HL-60 (cell line): Measurements from ENCODE around the gene DDAH2.

Experiments used
- DNase-seq, 2 experiments: peaks; one replicate each; pipeline ENCODE4 v3.0.0-alpha.2; 2010 to 2020; ENCODE audit warnings: low read depth in 1 of 2, low spot score in 1 of 2
- H3K27ac ChIP-seq: fragments of 250-450 bp; sonication (Bioruptor Pico); replicated peaks from 2 replicates; pipeline ENCODE4 v1.5.1; 2020; ENCODE audit warnings: mild to moderate bottlenecking, moderate library complexity
- H3K27me3 ChIP-seq: fragments of 250-450 bp; sonication (Bioruptor Pico); 2 replicates; pipeline ENCODE4 v1.5.1; 2021; ENCODE audit warnings: mild to moderate bottlenecking, moderate library complexity; ENCODE audit not compliant: insufficient read depth, poor library complexity, severe bottlenecking
- H3K4me3 ChIP-seq: replicated peaks from 2 replicates; pipeline ENCODE4 v1.5.1; 2011; ENCODE audit warnings: mild to moderate bottlenecking, control low read depth, low read length; ENCODE audit not compliant: insufficient read depth
- GABPA ChIP-seq: IDR thresholded peaks from 2 replicates; pipeline ENCODE4 v1.6.1; 2012; ENCODE audit warnings: low read depth
- POLR2AphosphoS5 ChIP-seq: IDR thresholded peaks from 2 replicates; pipeline ENCODE4 v1.6.1; 2012; ENCODE audit warnings: low read depth
- SPI1 ChIP-seq: IDR thresholded peaks from 2 replicates; pipeline ENCODE4 v1.6.1; 2012; ENCODE audit warnings: low read depth, mild to moderate bottlenecking, borderline replicate concordance
- TF ChIP-seq, protein P1 (sequence below): IDR thresholded peaks from one replicate; pipeline ENCODE4 v1.5.1; 2011; ENCODE audit warnings: low read length, control low read depth, inconsistent platforms; ENCODE audit not compliant: insufficient read depth
- TF ChIP-seq, protein P2 (sequence below): IDR thresholded peaks from 2 replicates; pipeline ENCODE4 v1.6.1; 2012; ENCODE audit warnings: low read depth; ENCODE audit not compliant: insufficient replicate concordance

DDAH2 gene

DNA sequence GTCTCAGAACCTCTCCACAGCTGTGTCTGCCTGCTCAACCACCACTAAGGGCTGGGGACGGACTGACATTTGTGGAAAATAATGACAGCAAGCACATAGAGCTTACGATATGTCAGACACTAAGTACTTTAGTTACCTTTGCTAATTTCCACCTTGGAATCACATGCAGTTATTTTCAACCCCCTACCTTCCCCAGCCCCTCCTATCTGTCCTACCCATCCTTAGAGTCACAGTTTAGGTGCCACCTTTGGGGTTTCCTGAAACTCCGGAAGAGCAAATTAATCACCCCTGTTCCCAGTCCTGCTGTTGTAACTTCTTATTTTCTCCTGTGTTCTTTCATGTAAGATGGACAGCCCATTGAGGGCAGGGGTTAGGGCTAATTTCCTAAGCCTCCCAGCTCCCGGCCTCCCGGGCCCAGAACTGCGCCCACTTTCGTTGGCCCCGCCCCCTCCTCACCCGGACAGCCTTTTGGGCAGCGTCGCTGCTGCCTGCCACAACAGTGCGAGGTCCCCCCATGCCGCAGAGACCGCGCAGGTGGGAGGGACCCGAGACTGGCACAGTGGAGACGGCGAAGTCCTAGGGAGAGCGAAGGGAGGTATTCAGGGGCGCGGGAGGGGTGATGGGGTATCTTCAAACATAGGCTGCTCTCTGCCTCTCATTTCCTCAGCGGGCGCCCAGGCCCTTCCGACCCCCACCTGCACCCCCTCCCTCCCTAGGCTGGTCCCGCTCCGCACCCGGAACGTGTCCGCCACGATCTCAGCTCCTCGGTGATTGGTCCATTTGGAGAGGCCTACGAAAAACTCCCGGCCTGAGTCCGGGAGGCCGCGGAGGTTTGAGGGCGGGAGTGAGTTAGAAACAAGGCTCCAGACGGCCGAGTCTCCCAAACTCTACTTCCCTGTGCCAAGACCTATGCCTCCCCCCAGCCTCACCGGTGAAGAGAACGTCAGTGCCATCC, 1.1 kb downstream of the DDAH2 start:
- DNase-seq: peak; percentile 81 to 92
- no peaks in the 10 kb centered on the region for H3K27me3 ChIP-seq
- TF ChIP-seq SPI1: no peak; the same call in 1 of the 2 replicates
- TF ChIP-seq, protein P1, sequence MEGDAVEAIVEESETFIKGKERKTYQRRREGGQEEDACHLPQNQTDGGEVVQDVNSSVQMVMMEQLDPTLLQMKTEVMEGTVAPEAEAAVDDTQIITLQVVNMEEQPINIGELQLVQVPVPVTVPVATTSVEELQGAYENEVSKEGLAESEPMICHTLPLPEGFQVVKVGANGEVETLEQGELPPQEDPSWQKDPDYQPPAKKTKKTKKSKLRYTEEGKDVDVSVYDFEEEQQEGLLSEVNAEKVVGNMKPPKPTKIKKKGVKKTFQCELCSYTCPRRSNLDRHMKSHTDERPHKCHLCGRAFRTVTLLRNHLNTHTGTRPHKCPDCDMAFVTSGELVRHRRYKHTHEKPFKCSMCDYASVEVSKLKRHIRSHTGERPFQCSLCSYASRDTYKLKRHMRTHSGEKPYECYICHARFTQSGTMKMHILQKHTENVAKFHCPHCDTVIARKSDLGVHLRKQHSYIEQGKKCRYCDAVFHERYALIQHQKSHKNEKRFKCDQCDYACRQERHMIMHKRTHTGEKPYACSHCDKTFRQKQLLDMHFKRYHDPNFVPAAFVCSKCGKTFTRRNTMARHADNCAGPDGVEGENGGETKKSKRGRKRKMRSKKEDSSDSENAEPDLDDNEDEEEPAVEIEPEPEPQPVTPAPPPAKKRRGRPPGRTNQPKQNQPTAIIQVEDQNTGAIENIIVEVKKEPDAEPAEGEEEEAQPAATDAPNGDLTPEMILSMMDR: no peak
- TF ChIP-seq POLR2AphosphoS5: no peak
- TF ChIP-seq GABPA: no peak
- TF ChIP-seq, protein P2, sequence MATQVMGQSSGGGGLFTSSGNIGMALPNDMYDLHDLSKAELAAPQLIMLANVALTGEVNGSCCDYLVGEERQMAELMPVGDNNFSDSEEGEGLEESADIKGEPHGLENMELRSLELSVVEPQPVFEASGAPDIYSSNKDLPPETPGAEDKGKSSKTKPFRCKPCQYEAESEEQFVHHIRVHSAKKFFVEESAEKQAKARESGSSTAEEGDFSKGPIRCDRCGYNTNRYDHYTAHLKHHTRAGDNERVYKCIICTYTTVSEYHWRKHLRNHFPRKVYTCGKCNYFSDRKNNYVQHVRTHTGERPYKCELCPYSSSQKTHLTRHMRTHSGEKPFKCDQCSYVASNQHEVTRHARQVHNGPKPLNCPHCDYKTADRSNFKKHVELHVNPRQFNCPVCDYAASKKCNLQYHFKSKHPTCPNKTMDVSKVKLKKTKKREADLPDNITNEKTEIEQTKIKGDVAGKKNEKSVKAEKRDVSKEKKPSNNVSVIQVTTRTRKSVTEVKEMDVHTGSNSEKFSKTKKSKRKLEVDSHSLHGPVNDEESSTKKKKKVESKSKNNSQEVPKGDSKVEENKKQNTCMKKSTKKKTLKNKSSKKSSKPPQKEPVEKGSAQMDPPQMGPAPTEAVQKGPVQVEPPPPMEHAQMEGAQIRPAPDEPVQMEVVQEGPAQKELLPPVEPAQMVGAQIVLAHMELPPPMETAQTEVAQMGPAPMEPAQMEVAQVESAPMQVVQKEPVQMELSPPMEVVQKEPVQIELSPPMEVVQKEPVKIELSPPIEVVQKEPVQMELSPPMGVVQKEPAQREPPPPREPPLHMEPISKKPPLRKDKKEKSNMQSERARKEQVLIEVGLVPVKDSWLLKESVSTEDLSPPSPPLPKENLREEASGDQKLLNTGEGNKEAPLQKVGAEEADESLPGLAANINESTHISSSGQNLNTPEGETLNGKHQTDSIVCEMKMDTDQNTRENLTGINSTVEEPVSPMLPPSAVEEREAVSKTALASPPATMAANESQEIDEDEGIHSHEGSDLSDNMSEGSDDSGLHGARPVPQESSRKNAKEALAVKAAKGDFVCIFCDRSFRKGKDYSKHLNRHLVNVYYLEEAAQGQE: no peak
- H3K27ac ChIP-seq: peak overlapping the region; percentile 66
- H3K4me3 ChIP-seq: no peak overlapping the region

DNA sequence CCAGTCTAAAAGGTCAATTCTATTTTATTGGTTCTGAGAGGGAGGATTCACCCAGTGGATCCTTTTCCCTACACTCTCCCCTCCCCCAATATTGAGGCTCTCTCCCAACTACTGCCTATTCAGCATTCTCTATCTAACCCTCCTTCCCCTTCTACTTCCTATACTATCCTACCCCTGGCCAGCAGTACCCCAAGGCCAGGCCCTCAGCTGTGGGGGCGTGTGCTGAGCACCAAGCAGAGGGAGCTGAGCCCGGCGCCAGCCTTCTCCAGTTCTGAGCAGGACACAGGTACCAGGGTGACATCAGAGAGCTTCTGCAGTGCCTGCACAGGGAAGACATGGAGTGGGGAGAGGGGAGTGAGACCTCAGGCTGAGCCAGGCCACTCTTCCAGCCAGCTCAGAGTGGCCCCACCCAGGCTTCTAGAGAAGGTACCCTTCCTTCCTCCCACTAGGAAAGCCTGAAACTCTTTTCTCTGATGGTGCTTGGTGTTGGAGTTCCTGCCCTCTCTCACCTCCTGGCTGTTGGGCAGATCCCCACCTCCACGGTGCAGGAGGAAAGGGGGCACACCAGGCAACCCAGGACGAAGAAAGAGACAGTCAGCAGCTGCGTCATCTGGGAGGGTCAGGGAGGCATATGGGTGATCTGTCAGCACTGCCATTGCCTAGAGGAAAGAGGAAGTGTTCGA, 1.9 kb downstream of the DDAH2 start:
- Histone ChIP-seq H3K4me3 (no peak overlapping the region), H3K27ac (peak overlapping the region; percentile 66), H3K27me3 (no peaks in the 10 kb centered on the region)
- DNase-seq: peak in 1 of 2 experiments; percentile 82
- TF ChIP-seq SPI1: peak; percentile 100; the same call in 1 of the 2 replicates
- no peak for TF ChIP-seq GABPA
- TF ChIP-seq POLR2AphosphoS5: peak; percentile 81
- TF ChIP-seq, protein P2: no peak
- TF ChIP-seq, protein P1: no peak

DNA sequence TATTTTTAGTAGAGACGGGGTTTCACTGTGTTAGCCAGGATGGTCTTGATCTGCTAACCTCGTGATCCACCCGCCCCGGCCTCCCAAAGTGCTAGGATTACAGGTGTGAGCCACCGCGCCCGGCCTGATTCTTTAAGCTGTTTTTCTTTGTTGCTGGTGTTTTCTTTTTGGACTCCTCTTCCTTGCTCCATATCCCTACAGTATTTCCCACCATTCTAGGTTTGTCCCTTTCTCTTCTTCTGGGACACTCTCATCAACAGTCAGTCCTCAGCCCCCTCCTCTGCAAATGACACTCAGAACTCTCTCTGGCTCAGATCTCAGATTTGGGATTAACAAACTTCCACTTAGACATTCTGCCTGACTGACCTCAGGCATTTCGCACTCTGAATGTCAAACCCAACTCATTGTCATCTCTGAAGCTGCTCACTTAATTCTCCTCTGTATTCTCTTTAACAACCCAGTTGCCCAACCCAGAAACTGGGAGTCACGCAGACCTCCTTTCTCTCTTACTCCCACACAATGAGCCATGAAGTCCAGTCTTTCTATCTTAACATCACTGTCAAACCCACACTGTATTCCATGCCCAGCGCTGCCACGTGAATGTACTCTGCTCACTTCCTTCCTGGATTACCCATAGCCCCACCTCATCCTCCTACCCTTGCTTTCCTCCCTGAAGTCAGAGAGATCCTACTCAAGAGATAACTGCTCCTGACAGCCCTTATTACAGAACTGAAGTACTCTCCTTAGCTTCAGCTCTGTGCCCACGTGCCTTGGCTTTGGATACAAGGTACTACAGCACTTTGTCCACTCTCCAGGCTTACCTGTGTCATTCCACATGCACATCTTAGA, 3.4 kb downstream of the DDAH2 start:
- H3K27me3 ChIP-seq: no peaks in the 10 kb centered on the region
- peak in 1 of 2 experiments; percentile 21 for DNase-seq
- no peak overlapping the region for H3K4me3 ChIP-seq
- H3K27ac ChIP-seq: no peak overlapping the region
- TF ChIP-seq POLR2AphosphoS5 (no peak), GABPA (no peak), SPI1 (no peak)
- TF ChIP-seq, protein P2: no peak
- TF ChIP-seq, protein P1: no peak
